Body of pancreas (tissue), 4 donors: Measurements from ENCODE around the gene KCNN3. TPM values are rescaled to one million over a fixed set of nuclear protein-coding genes. Genes with fewer than 3 reads are reported as not detected.

ENCODE experiments used
- ATAC-seq: fragments of 150-250 bp; one replicate; pipeline ENCODE4 v1.9.1; 2016
- DNase-seq, 4 donors: peaks; one replicate each; pipeline ENCODE4 v3.0.0-alpha.2; 2019
- H3K27ac ChIP-seq, 4 donors: fragments of 200-600 bp; sonication (generic); 1 replicate in 3 of 4; 2 replicates in 1 of 4; pipeline versions ENCODE4 v1.5.1 to v1.6.1; 2016 to 2019; ENCODE audit warnings: mild to moderate bottlenecking in 1 of 4, mixed read lengths in 1 of 4, moderate library complexity in 1 of 4
- H3K27me3 ChIP-seq, 2 donors: fragments of 200-600 bp; sonication (generic); one replicate each; pipeline ENCODE4 v1.6.0; 2016; ENCODE audit warnings: mild to moderate bottlenecking in 1 of 2
- H3K36me3 ChIP-seq, 2 donors: fragments of 200-600 bp; sonication (generic); replicated peaks in 1 of 2; 2 replicates each; pipeline ENCODE4 v1.5.1; 2016; ENCODE audit warnings: low read depth in 2 of 2; ENCODE audit not compliant: insufficient read depth in 1 of 2
- H3K4me1 ChIP-seq: fragments of 200-600 bp; sonication (generic); one replicate; pipeline ENCODE4 v1.6.0; 2016
- H3K4me3 ChIP-seq, 2 donors: fragments of 200-600 bp; sonication (generic); 1 replicate in 1 of 2; 2 replicates in 1 of 2; pipeline ENCODE4 v1.5.1; 2016 to 2019
- H3K9me3 ChIP-seq, 3 donors: fragments of 200-600 bp; sonication (generic); 1 replicate in 2 of 3; 2 replicates in 1 of 3; pipeline ENCODE4 v1.5.1; 2016
- CTCF ChIP-seq, 7 experiments: fragments of 450-650 bp in 4 of 7; fragments of 200-600 bp in 3 of 7; sonication (generic) in 3 of 7; IDR thresholded peaks; one replicate each; pipeline ENCODE4 v1.5.1; 2016 to 2019; ENCODE audit warnings: antibody characterized with exemption in 7 of 7
- POLR2A ChIP-seq, 3 donors: fragments of 450-650 bp; IDR thresholded peaks; one replicate each; pipeline ENCODE4 v1.6.1; 2016; ENCODE audit warnings: antibody characterized with exemption in 3 of 3, mild to moderate bottlenecking in 2 of 3
- WGBS, 2 donors: methylation state at CpG; one replicate each; pipeline ENCODE4 v1.1.5; 2017; 5-methylcytosine and 5-hydroxymethylcytosine counted together
- intact Hi-C: fragments of 100-400 bp; cut with DNase I; formaldehyde crosslinking; loops from one replicate; pipeline ENCODE4 v1.15.1; 2023
- total RNA-seq, 2 donors: library from RNA; depleted of rRNA; stranded (reverse); fragments of >200 nt; gene quantifications; one replicate each; pipeline ENCODE4 v1.1.0, GENCODE V29; 2016

Gene KCNN3
- total RNA-seq, 2 donors from 2014 or later = 0.33 to 1.6 TPM

GRCh38 chr1:154829062-154829461 lies 41.0 kb downstream of the KCNN3 start:
- Histone ChIP-seq H3K4me3 (no peak overlapping the region), H3K27ac (no peak overlapping the region), H3K4me1 (peaks cover 3% of the 10 kb centered on the region), H3K36me3 (no peaks in the 10 kb centered on the region), H3K9me3 (no peaks in the 10 kb centered on the region), H3K27me3 (no peaks in the 10 kb centered on the region)
- WGBS, 2 donors = 95 to 96% methylated on average over 4 to 5 of the region's 5 CpGs
- no peak for TF ChIP-seq CTCF (IDR thresholded peaks at IDR 0.05)
- no peak for TF ChIP-seq POLR2A (IDR thresholded peaks at IDR 0.05)
- DNase-seq = no peak
- intact Hi-C loops = no loop called here
- no peak for ATAC-seq

- 72 to 81% methylated on average over 5 of the region's 5 CpGs for WGBS, 2 donors
- intact Hi-C loops = no loop called here
Observed at GRCh38 chr1:154824179-154825000, 45.7 kb downstream of the KCNN3 start.

GRCh38 chr1:154822717-154823116 lies 47.4 kb downstream of the KCNN3 start:
- Histone ChIP-seq H3K9me3 (no peaks in the 10 kb centered on the region), H3K27me3 (no peaks in the 10 kb centered on the region), H3K36me3 (no peaks in the 10 kb centered on the region), H3K4me3 (no peak overlapping the region), H3K27ac (no peak overlapping the region), H3K4me1 (no peaks in the 10 kb centered on the region)
- DNase-seq (no peak), ATAC-seq (no peak)
- WGBS, 2 donors = 63 to 66% methylated on average over 3 to 6 of the region's 6 CpGs
- TF ChIP-seq CTCF (IDR thresholded peaks at IDR 0.05) (no peak), POLR2A (IDR thresholded peaks at IDR 0.05) (no peak)
- intact Hi-C loops = no loop called here

More at GRCh38 chr1:154824179-154825000, 45.7 kb downstream of the KCNN3 start:
- Histone ChIP-seq H3K4me3 (no peak overlapping the region), H3K27ac (no peak overlapping the region), H3K36me3 (no peaks in the 10 kb centered on the region), H3K4me1 (no peaks in the 10 kb centered on the region), H3K9me3 (no peaks in the 10 kb centered on the region), H3K27me3 (no peaks in the 10 kb centered on the region)
- DNase-seq = no peak
- TF ChIP-seq POLR2A (IDR thresholded peaks at IDR 0.05) = no peak
- no peak for TF ChIP-seq CTCF (IDR thresholded peaks at IDR 0.05)
- no peak for ATAC-seq

- H3K27me3 ChIP-seq = no peaks in the 10 kb centered on the region
- H3K36me3 ChIP-seq = no peaks in the 10 kb centered on the region
- H3K4me3 ChIP-seq = no peak overlapping the region
- DNase-seq (no peak), ATAC-seq (no peak)
- no peaks in the 10 kb centered on the region for H3K9me3 ChIP-seq
- intact Hi-C loops = no loop called here
- 71 to 80% methylated on average over 10 of the region's 10 CpGs for WGBS, 2 donors
- TF ChIP-seq CTCF (IDR thresholded peaks at IDR 0.05) (no peak), POLR2A (IDR thresholded peaks at IDR 0.05) (no peak)
- no peak overlapping the region for H3K27ac ChIP-seq
- no peaks in the 10 kb centered on the region for H3K4me1 ChIP-seq
Observed at GRCh38 chr1:154822233-154822632, 47.8 kb downstream of the KCNN3 start.

GRCh38 chr1:154821083-154821482 lies 49.0 kb downstream of the KCNN3 start:
- ATAC-seq (peak; percentile 19), DNase-seq (peak in 3 of 4 donors; percentile 22 to 33 (median 29))
- Histone ChIP-seq H3K27me3 (no peaks in the 10 kb centered on the region), H3K4me1 (no peaks in the 10 kb centered on the region), H3K27ac (no peak overlapping the region), H3K36me3 (no peaks in the 10 kb centered on the region), H3K4me3 (no peak overlapping the region), H3K9me3 (no peaks in the 10 kb centered on the region)
- TF ChIP-seq POLR2A (IDR thresholded peaks at IDR 0.05) (no peak), CTCF (IDR thresholded peaks at IDR 0.05) (no peak)
- WGBS, 2 donors = 85 to 88% methylated on average over 7 of the region's 7 CpGs
- intact Hi-C loops = no loop called here
